Endothelial cell of umbilical vein (primary cell): ENCODE measurements around the gene TWIST1. TPM values are rescaled to one million over a fixed set of nuclear protein-coding genes. Genes with fewer than 3 reads are reported as not detected.

Experiments used
- BruUV-seq: library from RNA; stranded (reverse); fragments of 400-500 nt; replicated peaks from 2 replicates; lab custom pipeline; 2021; lab: Mats Ljungman, UMichigan
- CTCF ChIA-PET: fragments of 300-600, 350-600 bp; sonication (Branson Sonifier 250); formaldehyde crosslinking; loops from one replicate; lab custom pipeline; 2021; ENCODE audit warnings: antibody characterized with exemption, inconsistent platforms; lab: Charles Lee
- POLR2A ChIA-PET: fragments of 300-600, 350-600 bp; sonication (Branson Sonifier 250); formaldehyde crosslinking; loops from one replicate; lab custom pipeline; 2021; ENCODE audit warnings: antibody characterized with exemption, inconsistent platforms; lab: Charles Lee
- DNase-seq: peaks from one replicate; pipeline ENCODE4 v3.0.0-alpha.2; 2011; ENCODE audit warnings: low read depth, low spot score
- FAIRE-seq: peaks from 2 replicates; lab custom pipeline; 2011; peaks lifted over from hg19 to GRCh38; lab: Jason Lieb, UNC
- H2AFZ ChIP-seq: 2 replicates; pipeline ENCODE4 v1.6.0; 2012; ENCODE audit warnings: low read depth, low read length, control low read depth, inconsistent platforms
- H3K27ac ChIP-seq: 2 replicates; pipeline ENCODE4 v1.5.1; 2011; ENCODE audit warnings: low read depth, mild to moderate bottlenecking, control low read depth, low read length, moderate library complexity; ENCODE audit not compliant: insufficient read depth
- H3K27me3 ChIP-seq, 2 experiments: 2 replicates each; pipeline versions ENCODE4 v1.6.0 to v1.6.1; 2011; ENCODE audit warnings: low read length in 2 of 2, mixed read lengths in 1 of 2; ENCODE audit not compliant: control insufficient read depth in 2 of 2, insufficient read depth in 2 of 2
- H3K36me3 ChIP-seq, 2 experiments: 2 replicates in 1 of 2; 3 replicates in 1 of 2; pipeline ENCODE4 v1.5.1; 2011; ENCODE audit warnings: low read length in 2 of 2, mild to moderate bottlenecking in 1 of 2, moderate library complexity in 1 of 2; ENCODE audit not compliant: control insufficient read depth in 2 of 2, insufficient read depth in 2 of 2; ENCODE audit errors: extremely low read depth in 1 of 2
- H3K4me1 ChIP-seq: 3 replicates; pipeline ENCODE4 v1.5.1; 2011; ENCODE audit warnings: mild to moderate bottlenecking, low read length; ENCODE audit not compliant: control insufficient read depth, insufficient read depth; ENCODE audit errors: extremely low read depth
- H3K4me2 ChIP-seq: 2 replicates; pipeline ENCODE4 v1.6.1; 2011; ENCODE audit warnings: low read length, control low read depth, mixed read lengths; ENCODE audit not compliant: insufficient read depth
- H3K4me3 ChIP-seq, 3 experiments: fragments of 200-600 bp in 1 of 3; sonication (generic), shearing (Covaris generic) in 1 of 3; replicated peaks in 1 of 3; 2 replicates each; pipeline ENCODE4 v1.5.1; 2011 to 2016; ENCODE audit warnings: control low read depth in 3 of 3, low read length in 3 of 3, mild to moderate bottlenecking in 2 of 3, inconsistent platforms in 1 of 3, low read depth in 1 of 3, moderate library complexity in 1 of 3; ENCODE audit not compliant: insufficient read depth in 1 of 3
- H3K79me2 ChIP-seq: 2 replicates; pipeline ENCODE4 v1.6.0; 2012; ENCODE audit warnings: low read length, inconsistent platforms; ENCODE audit not compliant: control insufficient read depth, insufficient read depth
- H3K9ac ChIP-seq: replicated peaks from 2 replicates; pipeline ENCODE3; 2011; ENCODE audit warnings: low read length, control low read depth; ENCODE audit not compliant: insufficient read depth; ENCODE audit errors: extremely low read depth
- H3K9me1 ChIP-seq: replicated peaks from 3 replicates; pipeline ENCODE4 v1.6.0; 2011; ENCODE audit warnings: mild to moderate bottlenecking, low read length; ENCODE audit not compliant: control insufficient read depth, insufficient read depth; ENCODE audit errors: extremely low read depth
- H3K9me3 ChIP-seq: replicated peaks from 2 replicates; pipeline ENCODE4 v1.5.1; 2012; ENCODE audit warnings: low read length, inconsistent platforms; ENCODE audit not compliant: control insufficient read depth, insufficient read depth
- H4K20me1 ChIP-seq: replicated peaks from 2 replicates; pipeline ENCODE3; 2011; ENCODE audit warnings: mild to moderate bottlenecking, low read length; ENCODE audit not compliant: control insufficient read depth, insufficient read depth; ENCODE audit errors: extremely low read depth
- EZH2 ChIP-seq: IDR thresholded peaks from 2 replicates; pipeline ENCODE4 v1.6.1; 2012; ENCODE audit warnings: borderline replicate concordance, low read depth, mild to moderate bottlenecking, moderate library complexity, low read length, inconsistent platforms; ENCODE audit not compliant: severe bottlenecking
- FOS ChIP-seq: IDR thresholded peaks from 2 replicates; pipeline ENCODE4 v1.6.1; 2011; ENCODE audit warnings: mild to moderate bottlenecking, low read length, moderate library complexity, borderline replicate concordance; ENCODE audit not compliant: insufficient read depth
- GATA2 ChIP-seq: IDR thresholded peaks from 2 replicates; pipeline ENCODE4 v1.7.0; 2011; ENCODE audit warnings: low read depth, mild to moderate bottlenecking, moderate library complexity, mixed read lengths, low read length; ENCODE audit not compliant: insufficient read length, insufficient read depth
- JUN ChIP-seq: IDR thresholded peaks from 2 replicates; pipeline ENCODE4 v1.6.1; 2011; ENCODE audit warnings: borderline replicate concordance, low read depth; ENCODE audit not compliant: insufficient read length, insufficient read depth
- MAX ChIP-seq: IDR thresholded peaks from 2 replicates; pipeline ENCODE4 v1.6.1; 2011; ENCODE audit not compliant: insufficient read depth, insufficient read length
- MYC ChIP-seq: IDR thresholded peaks from one replicate; pipeline ENCODE4 v1.6.1; 2011; ENCODE audit warnings: mild to moderate bottlenecking, low read depth, low read length
- POLR2A ChIP-seq: IDR thresholded peaks from 2 replicates; pipeline ENCODE4 v1.6.1; 2012; ENCODE audit warnings: low read depth, mild to moderate bottlenecking, control low read depth, low read length
- POLR2AphosphoS5 ChIP-seq: IDR thresholded peaks from 2 replicates; pipeline ENCODE4 v1.6.1; 2012; ENCODE audit warnings: low read depth, mild to moderate bottlenecking, control low read depth, low read length, moderate library complexity; ENCODE audit not compliant: insufficient read depth
- dilution Hi-C: fragments of 300-500 bp; cut with MboI; formaldehyde crosslinking; loops from one replicate; pipeline ENCODE4 v1.15.0; 2019; ENCODE audit warnings: low sequenced_read_pairs; ENCODE audit not compliant: extremely low pct_ligation_motif_present
- intact Hi-C: fragments of 100-400 bp; cut with micrococcal nuclease; formaldehyde crosslinking; loops from one replicate; pipeline ENCODE4 v1.10.0; 2022
- polyA plus RNA-seq, 4 experiments: library from polyadenylated mRNA; depleted of rRNA in 3 of 4; stranded (reverse) in 3 of 4; unstranded in 1 of 4; fragments of >200 nt; gene quantifications; 2 replicates each; pipeline versions ENCODE4 v1.2.1 to v1.2.3, GENCODE V29; 2011 to 2012; ENCODE audit warnings: missing spikeins in 1 of 4
- total RNA-seq: library from RNA; stranded (reverse); gene quantifications from 2 replicates; pipeline ENCODE4 v1.2.3, GENCODE V29; 2021
- TF ChIP-seq, protein P1 (sequence below), 2 donors: IDR thresholded peaks; 1 replicate in 1 of 2; 2 replicates in 1 of 2; pipeline ENCODE4 v1.5.1; 2011; ENCODE audit warnings: low read length in 2 of 2, mild to moderate bottlenecking in 2 of 2, moderate library complexity in 2 of 2, control low read depth in 1 of 2, inconsistent platforms in 1 of 2, low read depth in 1 of 2; ENCODE audit not compliant: insufficient read depth in 1 of 2; ENCODE audit errors: extremely low read depth in 1 of 2

The TWIST1 gene
- total and polyA plus RNA-seq, 2 donors (not counting 3 experiments of a cell fraction or from before 2014, with no cell fraction given), result not detected

GRCh38 chr7:19113002-19113350 lies 4.5 kb downstream of the TWIST1 start:
- Histone ChIP-seq H3K4me2 (no peak overlapping the region), H3K9ac (no peak overlapping the region), H2AFZ (no peak overlapping the region), H3K27me3 (peaks cover 80 to 94% of the 10 kb centered on the region in 2 experiments), H3K9me1 (no peaks in the 10 kb centered on the region), H3K9me3 (no peaks in the 10 kb centered on the region), H3K27ac (no peak overlapping the region), H3K4me3 (no peak overlapping the region), H4K20me1 (no peaks in the 10 kb centered on the region), H3K79me2 (no peaks in the 10 kb centered on the region), H3K36me3 (no peaks in the 10 kb centered on the region), H3K4me1 (peaks cover 9% of the 10 kb centered on the region)
- POLR2A ChIA-PET, result no interaction called here
- CTCF ChIA-PET, result interaction anchor here (0.7 to 1.4 kb wide), 4 partner anchors 9 to 553 kb away, joined by 3 to 6 read pairs (median 3); no protein-coding TSS in a partner anchor
- no peak for FAIRE-seq
- intact Hi-C loops, result no loop called here
- TF ChIP-seq MYC, result no peak
- no peak for TF ChIP-seq MAX
- TF ChIP-seq POLR2AphosphoS5, result no peak
- TF ChIP-seq POLR2A, result no peak
- TF ChIP-seq, protein P1, sequence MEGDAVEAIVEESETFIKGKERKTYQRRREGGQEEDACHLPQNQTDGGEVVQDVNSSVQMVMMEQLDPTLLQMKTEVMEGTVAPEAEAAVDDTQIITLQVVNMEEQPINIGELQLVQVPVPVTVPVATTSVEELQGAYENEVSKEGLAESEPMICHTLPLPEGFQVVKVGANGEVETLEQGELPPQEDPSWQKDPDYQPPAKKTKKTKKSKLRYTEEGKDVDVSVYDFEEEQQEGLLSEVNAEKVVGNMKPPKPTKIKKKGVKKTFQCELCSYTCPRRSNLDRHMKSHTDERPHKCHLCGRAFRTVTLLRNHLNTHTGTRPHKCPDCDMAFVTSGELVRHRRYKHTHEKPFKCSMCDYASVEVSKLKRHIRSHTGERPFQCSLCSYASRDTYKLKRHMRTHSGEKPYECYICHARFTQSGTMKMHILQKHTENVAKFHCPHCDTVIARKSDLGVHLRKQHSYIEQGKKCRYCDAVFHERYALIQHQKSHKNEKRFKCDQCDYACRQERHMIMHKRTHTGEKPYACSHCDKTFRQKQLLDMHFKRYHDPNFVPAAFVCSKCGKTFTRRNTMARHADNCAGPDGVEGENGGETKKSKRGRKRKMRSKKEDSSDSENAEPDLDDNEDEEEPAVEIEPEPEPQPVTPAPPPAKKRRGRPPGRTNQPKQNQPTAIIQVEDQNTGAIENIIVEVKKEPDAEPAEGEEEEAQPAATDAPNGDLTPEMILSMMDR (IDR thresholded peaks at IDR 0.05; ENCODE audit: extremely low read depth in 1 of 2, insufficient read depth in 1 of 2, low read depth in 1 of 2, low read length in 2 of 2), result no peak
- TF ChIP-seq FOS, result no peak
- TF ChIP-seq JUN, result no peak
- TF ChIP-seq EZH2, result no peak
- TF ChIP-seq GATA2, result no peak
- dilution Hi-C loops, result no loop called here
- no TSS peak for BruUV-seq
- no peak for DNase-seq
